Osteocyte (in vitro differentiated cells): ENCODE measurements around the gene GNB1. TPM values are rescaled to one million over a fixed set of nuclear protein-coding genes. Genes with fewer than 3 reads are reported as not detected.
"Not testable (repeated sequence)": the region's sequence is repeated elsewhere in the genome, so short reads cannot be mapped to it uniquely, and the experiment has no call there.

ENCODE experiments used
- DNase-seq: peaks from one replicate; pipeline ENCODE4 v3.0.0; 2021; ENCODE audit warnings: mixed read lengths; ENCODE audit not compliant: unreplicated experiment; ENCODE audit errors: extremely low spot score
- H3K27ac Mint-ChIP-seq: one replicate; pipeline ENCODE4 v1.8.0; 2021; ENCODE audit warnings: mild to moderate bottlenecking, mixed read lengths; ENCODE audit not compliant: unreplicated experiment
- H3K27me3 Mint-ChIP-seq: one replicate; pipeline ENCODE4 v1.8.0; 2021; ENCODE audit warnings: mixed read lengths; ENCODE audit not compliant: unreplicated experiment
- H3K36me3 Mint-ChIP-seq: one replicate; pipeline ENCODE4 v1.8.0; 2021; ENCODE audit warnings: mixed read lengths; ENCODE audit not compliant: unreplicated experiment
- H3K4me1 Mint-ChIP-seq: one replicate; pipeline ENCODE4 v1.8.0; 2021; ENCODE audit warnings: mixed read lengths; ENCODE audit not compliant: unreplicated experiment
- H3K4me3 Mint-ChIP-seq: one replicate; pipeline ENCODE4 v1.8.0; 2021; ENCODE audit warnings: mild to moderate bottlenecking, moderate library complexity, mixed read lengths; ENCODE audit not compliant: unreplicated experiment
- H3K9me3 Mint-ChIP-seq: one replicate; pipeline ENCODE4 v1.8.0; 2021; ENCODE audit warnings: mixed read lengths; ENCODE audit not compliant: unreplicated experiment
- total RNA-seq: library from RNA; stranded (reverse); gene quantifications from 2 replicates; pipeline ENCODE4 v1.2.1, GENCODE V29; 2021

Gene GNB1
- total RNA-seq, 1 donor from 2014 or later, result 407 TPM

DNA sequence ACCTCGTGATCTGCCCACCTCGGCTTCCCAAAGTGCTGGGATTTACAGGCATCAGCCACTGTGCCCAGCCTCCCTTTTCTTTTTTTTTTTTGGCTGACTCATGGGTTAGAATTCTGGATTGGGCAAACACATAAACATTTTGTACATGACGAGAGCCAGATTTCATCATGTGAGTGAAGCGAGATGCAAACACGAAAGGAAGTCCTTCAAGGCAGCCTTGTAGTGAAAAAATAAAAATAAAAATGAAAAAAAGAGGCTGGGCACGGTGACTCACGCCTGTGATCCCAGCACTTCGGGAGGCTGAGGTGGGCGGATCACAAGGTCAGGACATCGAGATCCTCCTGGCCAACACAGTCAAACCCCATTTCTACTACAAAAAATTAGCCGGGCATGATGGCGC is 149.9 kb downstream of the GNB1 start:
- not testable (repeated sequence) for H3K4me1 Mint-ChIP-seq
- H3K4me3 Mint-ChIP-seq, result peak overlapping the region; percentile 18
- H3K27ac Mint-ChIP-seq, result peak overlapping the region; percentile 89

DNA sequence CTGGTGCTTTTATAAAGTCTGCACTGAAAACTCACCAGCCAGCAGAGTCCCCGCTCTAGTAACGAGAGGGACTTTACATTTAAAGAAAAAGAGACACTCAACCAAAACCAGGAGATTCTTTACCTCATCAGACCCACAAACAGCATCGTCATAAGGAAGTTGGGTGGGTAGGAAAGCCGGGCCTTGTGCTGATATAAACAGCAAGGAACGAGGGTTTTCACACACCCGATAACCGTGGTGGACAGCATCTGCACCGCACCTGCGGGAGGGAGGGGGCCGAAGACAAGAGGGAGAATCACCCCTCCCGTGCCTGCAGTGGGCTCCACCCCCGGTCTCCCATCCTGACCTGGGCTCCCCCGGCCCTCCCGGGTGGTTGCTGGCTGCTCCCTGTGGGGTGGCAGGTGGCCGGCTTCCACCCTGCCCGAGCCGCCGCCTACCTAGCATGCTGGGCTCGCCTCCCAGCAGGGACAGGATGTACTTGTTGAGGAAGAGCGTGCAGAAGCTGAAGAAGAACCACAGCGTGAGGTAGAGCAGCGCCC is 152.0 kb downstream of the GNB1 start:
- DNase-seq, H3K27me3 Mint-ChIP-seq, H3K36me3 Mint-ChIP-seq, H3K9me3 Mint-ChIP-seq, H3K4me3 Mint-ChIP-seq, H3K27ac Mint-ChIP-seq, H3K4me1 Mint-ChIP-seq: not testable (repeated sequence)

More for the DNA sequence above, 149.9 kb downstream of the GNB1 start:
- not testable (repeated sequence) for H3K36me3 Mint-ChIP-seq, H3K27me3 Mint-ChIP-seq, H3K9me3 Mint-ChIP-seq
- DNase-seq, result peak; percentile 57

DNA sequence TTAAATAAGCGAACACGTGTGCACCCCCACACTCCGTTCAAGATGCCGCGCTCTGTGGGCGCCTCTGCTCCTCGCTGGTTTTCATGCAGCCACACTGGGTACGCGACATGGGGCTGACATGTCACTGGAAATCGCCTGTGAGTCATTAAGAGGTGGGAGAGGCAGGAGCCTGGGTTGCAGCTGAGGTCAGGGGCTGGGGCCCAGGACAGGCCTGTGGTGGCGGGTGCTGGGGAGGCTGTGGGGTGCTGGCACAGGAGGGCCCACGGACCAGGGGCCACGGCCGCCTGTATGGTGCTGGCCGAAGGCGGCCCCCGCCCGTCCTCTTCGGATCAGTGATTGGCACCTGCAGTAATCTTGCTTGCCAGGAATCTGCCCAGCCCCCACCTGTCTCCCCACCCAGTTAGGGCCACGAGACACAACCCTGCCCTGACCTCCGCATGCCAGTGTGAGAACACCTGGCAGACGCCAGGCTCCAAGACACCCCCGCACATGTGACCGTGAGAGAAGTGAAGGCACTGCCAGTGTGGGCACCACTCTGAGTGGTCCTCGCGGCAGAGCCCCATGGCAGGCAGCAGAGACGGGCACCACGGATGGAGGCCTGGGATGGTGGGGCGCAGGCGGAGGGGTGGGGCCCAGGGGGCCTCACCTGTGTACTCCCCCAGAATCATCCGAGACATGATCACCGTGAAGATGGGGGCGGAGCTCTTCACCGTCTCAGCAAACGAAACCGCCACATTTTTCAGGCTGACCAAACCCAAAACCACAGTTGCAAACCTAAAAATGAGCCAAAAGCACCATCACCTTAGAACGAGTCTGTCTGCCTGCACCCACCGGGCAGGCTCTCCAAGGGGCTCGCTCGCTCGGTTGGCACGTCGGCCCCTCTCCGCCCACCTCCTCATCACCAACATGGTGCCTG is 153.0 kb downstream of the GNB1 start:
- not testable (repeated sequence) for H3K4me1 Mint-ChIP-seq, H3K4me3 Mint-ChIP-seq, H3K9me3 Mint-ChIP-seq, H3K27ac Mint-ChIP-seq, H3K27me3 Mint-ChIP-seq, H3K36me3 Mint-ChIP-seq
- DNase-seq, result peak; percentile 83

Other genes with a start within 250 kb of the GNB1 start
- gene CDK11B, start 232.1 kb downstream of the GNB1 start, total RNA-seq, result 28.8 and 29.7 TPM in 2 replicates
- 84.9 and 85.2 TPM in 2 replicates for gene SLC35E2B, start 198.3 kb downstream of the GNB1 start, total RNA-seq
- gene CDK11A, start 166.7 kb downstream of the GNB1 start, total RNA-seq, result 44.2 and 51.3 TPM in 2 replicates
- 75.2 and 84.3 TPM in 2 replicates for gene NADK, start 112.6 kb downstream of the GNB1 start, total RNA-seq
- 2.5 and 2.7 TPM in 2 replicates for gene CALML6, start 24.2 kb upstream of the GNB1 start, total RNA-seq
- gene TMEM52, start 28.2 kb upstream of the GNB1 start, total RNA-seq, result 1.5 TPM in 1 of 2 replicates, not detected in the other
- not detected in 2 replicates for gene CFAP74, start 112.7 kb upstream of the GNB1 start, total RNA-seq
- not detected in 2 replicates for gene GABRD, start 128.3 kb upstream of the GNB1 start, total RNA-seq
- 2.3 and 3.1 TPM in 2 replicates for gene PRKCZ, start 159.3 kb upstream of the GNB1 start, total RNA-seq